B cell (primary cell): ENCODE results near the gene IL10RA.

Experiments used
- CTCF ChIP-seq: fragments of 200-600 bp; IDR thresholded peaks from one replicate; pipeline ENCODE4 v1.8.0; 2022; ENCODE audit warnings: antibody characterized with exemption, mild to moderate bottlenecking
- EZH2 ChIP-seq: IDR thresholded peaks from 2 replicates; pipeline ENCODE4 v1.6.1; 2012; ENCODE audit warnings: borderline replicate concordance, low read depth, mild to moderate bottlenecking, moderate library complexity, low read length; ENCODE audit not compliant: insufficient read depth, poor library complexity, severe bottlenecking

GRCh38 chr11:117976445-117976844 lies 9.7 kb upstream of the IL10RA start:
- TF ChIP-seq CTCF, result no peak
- TF ChIP-seq EZH2, result no peak
